Thoracic aorta (tissue), 2 donors: ENCODE results near the gene CMIP. TPM values are rescaled to one million over a fixed set of nuclear protein-coding genes. Genes with fewer than 3 reads are reported as not detected.
"Not testable (repeated sequence)": the region's sequence is repeated elsewhere in the genome, so short reads cannot be mapped to it uniquely, and the experiment has no call there.

Source experiments
- ATAC-seq: fragments of 150-250 bp; one replicate; pipeline ENCODE4 v1.8.0; 2017; ENCODE audit warnings: low read depth; ENCODE audit not compliant: insufficient number of reproducible peaks, low FRiP score
- DNase-seq: peaks from one replicate; pipeline ENCODE4 v3.0.0-alpha.2; 2020; ENCODE audit warnings: low spot score
- H3K27ac ChIP-seq, 2 donors: fragments of 200-600 bp; sonication (generic); 1 replicate in 1 of 2; 2 replicates in 1 of 2; pipeline ENCODE4 v1.5.1; 2016; ENCODE audit warnings: mild to moderate bottlenecking in 2 of 2, moderate library complexity in 2 of 2
- H3K27me3 ChIP-seq: fragments of 200-600 bp; sonication (generic); replicated peaks from 2 replicates; pipeline ENCODE4 v1.6.0; 2016; ENCODE audit warnings: mild to moderate bottlenecking; ENCODE audit not compliant: insufficient read depth
- H3K36me3 ChIP-seq: fragments of 200-600 bp; sonication (generic); one replicate; pipeline ENCODE4 v1.5.1; 2016
- H3K4me1 ChIP-seq, 2 donors: fragments of 200-600 bp; sonication (generic); 1 replicate in 1 of 2; 2 replicates in 1 of 2; pipeline versions ENCODE4 v1.5.1 to v1.6.0; 2016; ENCODE audit warnings: low read depth in 2 of 2, mild to moderate bottlenecking in 1 of 2; ENCODE audit not compliant: control insufficient read depth in 1 of 2
- H3K4me3 ChIP-seq: fragments of 200-600 bp; sonication (generic); 2 replicates; pipeline ENCODE4 v1.5.1; 2016; ENCODE audit warnings: mild to moderate bottlenecking
- H3K9me3 ChIP-seq: fragments of 200-600 bp; sonication (generic); 2 replicates; pipeline ENCODE4 v1.5.1; 2016
- CTCF ChIP-seq: fragments of 200-600 bp; sonication (generic); IDR thresholded peaks from one replicate; pipeline ENCODE4 v1.5.1; 2019; ENCODE audit warnings: antibody characterized with exemption
- total RNA-seq, 2 donors: library from RNA; depleted of rRNA; stranded (reverse); fragments of >200 nt; gene quantifications; one replicate each; pipeline versions ENCODE4 v1.1.0 to v1.2.3, GENCODE V29; 2016

CMIP gene
- total RNA-seq, 2 donors from 2014 or later, result 20.8 to 46.8 TPM

- Histone ChIP-seq H3K9me3 (peaks cover 10% of the 10 kb centered on the region), H3K27me3 (no peaks in the 10 kb centered on the region), H3K4me3 (no peak overlapping the region), H3K27ac (no peak overlapping the region), H3K4me1 (peaks cover 0 to 4% of the 10 kb centered on the region in 2 donors), H3K36me3 (no peaks in the 10 kb centered on the region)
- TF ChIP-seq CTCF, result no peak
- no peak for DNase-seq
- no peak for ATAC-seq
Measured at GRCh38 chr16:81401035-81401950, 43.3 kb upstream of the CMIP start.

DNA sequence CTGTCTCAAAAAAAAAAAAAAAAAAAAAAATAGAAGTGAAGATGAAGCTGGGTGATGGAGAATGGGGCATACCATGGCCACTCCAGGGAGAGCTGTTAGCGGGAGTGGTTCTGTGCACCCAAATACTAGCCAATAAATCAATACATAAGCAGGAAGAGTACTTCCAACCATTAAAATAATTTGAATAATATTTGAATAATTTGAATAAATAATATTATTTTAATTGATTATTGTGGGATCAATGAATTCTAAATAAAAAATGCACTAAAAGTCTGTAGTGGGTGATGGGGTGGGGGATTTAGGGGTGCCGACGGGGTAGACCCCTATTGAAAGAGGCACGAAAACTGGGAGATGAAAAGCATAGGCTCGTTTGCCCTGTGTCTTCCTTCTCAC is 41.4 kb upstream of the CMIP start:
- Histone ChIP-seq H3K4me3 (no peak overlapping the region), H3K9me3 (peaks cover 10% of the 10 kb centered on the region), H3K27me3 (no peaks in the 10 kb centered on the region), H3K27ac (no peak overlapping the region), H3K36me3 (no peaks in the 10 kb centered on the region), H3K4me1 (peaks cover 0 to 4% of the 10 kb centered on the region in 2 donors)
- ATAC-seq, result no peak
- TF ChIP-seq CTCF, result no peak
- DNase-seq, result no peak

GRCh38 chr16:81403601-81404391 is 40.8 kb upstream of the CMIP start:
- TF ChIP-seq CTCF, result peak; percentile 93
- Histone ChIP-seq H3K4me3 (peak overlapping the region; percentile 54), H3K36me3 (no peaks in the 10 kb centered on the region), H3K27ac (no peak overlapping the region), H3K4me1 (peaks cover 0 to 4% of the 10 kb centered on the region in 2 donors), H3K9me3 (peaks cover 10% of the 10 kb centered on the region), H3K27me3 (no peaks in the 10 kb centered on the region)
- ATAC-seq (no peak), DNase-seq (peak; percentile 46)

GRCh38 chr16:81405002-81405401 is 39.6 kb upstream of the CMIP start:
- DNase-seq, ATAC-seq, H3K4me3 ChIP-seq: not testable (repeated sequence)

GRCh38 chr16:81405702-81406113 is 38.9 kb upstream of the CMIP start:
- Histone ChIP-seq H3K9me3 (no peaks in the 10 kb centered on the region), H3K27me3 (no peaks in the 10 kb centered on the region), H3K4me3 (no peak overlapping the region), H3K36me3 (no peaks in the 10 kb centered on the region), H3K4me1 (peaks cover 0 to 4% of the 10 kb centered on the region in 2 donors), H3K27ac (no peak overlapping the region)
- no peak for TF ChIP-seq CTCF
- no peak for ATAC-seq
- DNase-seq, result no peak

More at GRCh38 chr16:81405002-81405401, 39.6 kb upstream of the CMIP start:
- not testable (repeated sequence) for H3K27ac ChIP-seq, H3K36me3 ChIP-seq, H3K9me3 ChIP-seq, H3K27me3 ChIP-seq, H3K4me1 ChIP-seq
